ENCODE data around the gene SLC2A9. TPM values are rescaled to one million over a fixed set of nuclear protein-coding genes. Genes with fewer than 3 reads are reported as not detected.

The SLC2A9 gene
- total and polyA plus RNA-seq, 2 of the 8 experiments (the other 6 are each of a cell fraction or from before 2014, with no cell fraction given) = 0.20 to 0.26 TPM

GRCh38 chr4:9866931-9867330 is 154.4 kb downstream of the SLC2A9 start:
- Histone ChIP-seq H3K36me3 (ENCODE audit: control insufficient read depth in 2 of 4, insufficient read depth in 4 of 4, low read length in 3 of 4) (no peaks in the 10 kb centered on the region), H3K23me2 (ENCODE audit: low read depth, low read length) (no peaks in the 10 kb centered on the region), H3K27me3 (replicated peaks in 1 of 4; ENCODE audit: control insufficient read depth in 3 of 4, extremely low read depth in 1 of 4, insufficient read depth in 3 of 4, low read length in 3 of 4) (no peaks in the 10 kb centered on the region; a peak in 1 of 7 replicates), H3K79me1 (ENCODE audit: low read depth, low read length) (no peaks in the 10 kb centered on the region), H3K4me2 (ENCODE audit: insufficient read depth in 1 of 2, low read depth in 2 of 2, low read length in 2 of 2) (no peak overlapping the region), H2BK15ac (ENCODE audit: low read length) (no peak overlapping the region), H2BK12ac (ENCODE audit: low read depth, low read length) (no peak overlapping the region), H3K9me3 (ENCODE audit: insufficient read depth in 2 of 2, low read depth in 1 of 2, low read length in 1 of 2) (0 out of 4 replicates have a peak, but pooled peaks cover 2 to 4% of the 10 kb centered on the region in 2 experiments), H2AK5ac (ENCODE audit: low read depth, low read length) (no peak overlapping the region), H3K4ac (replicated peaks; ENCODE audit: insufficient read length, low read depth, low read length) (no peak overlapping the region), H3K18ac (ENCODE audit: extremely low read depth, low read length) (no peak overlapping the region), H2BK120ac (replicated peaks; ENCODE audit: low read depth, low read length) (no peak overlapping the region), H3K14ac (ENCODE audit: insufficient read length) (no peak overlapping the region), H3K27ac (ENCODE audit: low read depth, low read length) (no peak overlapping the region), H3K4me1 (replicated peaks in 1 of 4; ENCODE audit: control insufficient read depth in 3 of 4, insufficient read depth in 4 of 4, low read length in 3 of 4) (no peaks in the 10 kb centered on the region), H4K8ac (ENCODE audit: extremely low read depth, insufficient read depth, low read length) (no peak overlapping the region), H2BK5ac (ENCODE audit: low read depth, low read length) (no peak overlapping the region), H2AFZ (ENCODE audit: low read length) (no peak overlapping the region), H3K79me2 (ENCODE audit: control insufficient read depth in 1 of 2, insufficient read depth in 2 of 2, low read length in 2 of 2) (no peaks in the 10 kb centered on the region), H4K91ac (replicated peaks; ENCODE audit: insufficient read length, low read length) (no peak overlapping the region), H2BK20ac (ENCODE audit: low read length) (no peak overlapping the region), H3K4me3 (ENCODE audit: extremely low read depth in 1 of 4, insufficient read depth in 2 of 4, low read depth in 3 of 4, low read length in 4 of 4) (no peak overlapping the region), H4K20me1 (replicated peaks in 1 of 2; ENCODE audit: control insufficient read depth in 1 of 2, insufficient read depth in 2 of 2, low read length in 2 of 2) (no peaks in the 10 kb centered on the region), H3K56ac (replicated peaks; ENCODE audit: insufficient read length, low read depth, low read length) (no peak overlapping the region), H4K5ac (ENCODE audit: insufficient read length, low read depth, low read length) (no peak overlapping the region), H3K23ac (ENCODE audit: insufficient read length) (no peak overlapping the region), H3K9ac (replicated peaks in 1 of 4; ENCODE audit: extremely low read depth in 1 of 4, low read depth in 3 of 4, low read length in 3 of 4) (no peak overlapping the region)
- ChIA-PET POLR2A (ENCODE audit: partially characterized antibody) (no interaction called here), CTCF (ENCODE audit: partially characterized antibody) (interaction anchor here (1.0 to 2.1 kb wide), 5 partner anchors 10 to 148 kb away, joined by 3 to 6 read pairs (median 5); no protein-coding TSS in a partner anchor)
- FAIRE-seq (no peak), DNase-seq (ENCODE audit: low read depth in 1 of 2, low spot score in 2 of 2) (no peak)
- 92% methylated on average over 5 of the region's 5 CpGs; no CpG with 5 or more reads in 1 of the 2 experiments for WGBS, 2 experiments (ENCODE audit: extremely low coverage in 1 of 2, insufficient coverage in 1 of 2, insufficient read length in 1 of 2, insufficient replicate concordance in 2 of 2, low coverage in 1 of 2, low lambda C conversion rate in 2 of 2, missing lambda C conversion rate in 1 of 2)
- TF ChIP-seq BRCA1 (IDR thresholded peaks at IDR 0.05; ENCODE audit: low read depth, low read length) (no peak), RBBP5 (IDR thresholded peaks at IDR 0.05; ENCODE audit: borderline replicate concordance, low read depth, low read length) (no peak), SIN3A (conservative IDR thresholded peaks at IDR 0.05 in 1 of 2, IDR thresholded peaks at IDR 0.05 in 1 of 2; ENCODE audit: low read depth in 1 of 2, low read length in 2 of 2) (no peak), NRF1 (IDR thresholded peaks at IDR 0.05; ENCODE audit: low read depth, low read length) (no peak), SRF (IDR thresholded peaks at IDR 0.05; ENCODE audit: low read depth, low read length) (no peak), ASH2L (IDR thresholded peaks at IDR 0.05; ENCODE audit: low read length) (no peak), SIRT6 (IDR thresholded peaks at IDR 0.05; ENCODE audit: low read length) (no peak), CBX8 (IDR thresholded peaks at IDR 0.05; ENCODE audit: borderline replicate concordance, low read depth, low read length) (no peak), MAFK (IDR thresholded peaks at IDR 0.05; ENCODE audit: low read depth, low read length) (no peak), TBP (IDR thresholded peaks at IDR 0.05; ENCODE audit: low read depth, low read length) (no peak), EP300 (IDR thresholded peaks at IDR 0.05; ENCODE audit: borderline replicate concordance in 1 of 2, low read depth in 2 of 2, low read length in 2 of 2) (no peak), SP1 (IDR thresholded peaks at IDR 0.05; ENCODE audit: low read depth, low read length) (no peak)
- TF ChIP-seq, protein P1, sequence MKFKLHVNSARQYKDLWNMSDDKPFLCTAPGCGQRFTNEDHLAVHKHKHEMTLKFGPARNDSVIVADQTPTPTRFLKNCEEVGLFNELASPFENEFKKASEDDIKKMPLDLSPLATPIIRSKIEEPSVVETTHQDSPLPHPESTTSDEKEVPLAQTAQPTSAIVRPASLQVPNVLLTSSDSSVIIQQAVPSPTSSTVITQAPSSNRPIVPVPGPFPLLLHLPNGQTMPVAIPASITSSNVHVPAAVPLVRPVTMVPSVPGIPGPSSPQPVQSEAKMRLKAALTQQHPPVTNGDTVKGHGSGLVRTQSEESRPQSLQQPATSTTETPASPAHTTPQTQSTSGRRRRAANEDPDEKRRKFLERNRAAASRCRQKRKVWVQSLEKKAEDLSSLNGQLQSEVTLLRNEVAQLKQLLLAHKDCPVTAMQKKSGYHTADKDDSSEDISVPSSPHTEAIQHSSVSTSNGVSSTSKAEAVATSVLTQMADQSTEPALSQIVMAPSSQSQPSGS (IDR thresholded peaks at IDR 0.05; ENCODE audit: low read length) = no peak
